ENCODE results near the gene FN1. TPM values are rescaled to one million over a fixed set of nuclear protein-coding genes. Genes with fewer than 3 reads are reported as not detected.

FN1 gene
- total RNA-seq, 1 experiment from 2014 or later = 564 TPM

DNA sequence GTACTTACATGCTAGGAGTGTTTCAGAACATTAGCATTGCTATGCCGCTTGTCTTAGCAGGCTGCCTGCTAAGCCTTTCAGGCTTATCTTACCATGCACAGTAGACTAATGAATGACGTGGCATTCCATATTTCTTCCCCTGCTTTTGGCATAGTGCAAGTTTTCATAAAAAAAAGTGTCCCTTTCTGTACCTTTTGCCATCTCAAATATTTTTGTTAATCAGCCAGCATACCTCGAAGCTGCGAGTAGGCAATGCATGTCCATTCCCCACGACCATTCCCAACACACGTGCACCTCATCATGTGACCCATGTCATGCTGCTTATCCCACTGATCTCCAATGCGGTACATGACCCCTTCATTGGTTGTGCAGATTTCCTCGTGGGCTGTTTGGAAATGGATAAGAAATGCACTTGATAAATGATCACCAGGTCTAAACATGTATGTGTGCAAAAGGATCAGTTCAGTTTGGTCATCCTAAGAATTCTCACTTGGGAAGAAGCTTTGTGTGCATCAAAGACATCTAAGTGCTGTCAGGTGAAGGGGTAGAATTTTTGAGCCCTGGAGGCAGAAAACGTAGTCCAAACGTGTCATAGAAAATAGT, 13.9 kb downstream of the FN1 start:
- intact Hi-C loops (cut with micrococcal nuclease) = no loop called here
- no peaks in the 10 kb centered on the region for H3K27me3 Mint-ChIP-seq (ENCODE audit: insufficient read depth, unreplicated experiment)
- H3K4me3 Mint-ChIP-seq (ENCODE audit: unreplicated experiment) = no peak overlapping the region
- no peak for DNase-seq (ENCODE audit: unreplicated experiment)
- TF ChIP-seq, protein P1, sequence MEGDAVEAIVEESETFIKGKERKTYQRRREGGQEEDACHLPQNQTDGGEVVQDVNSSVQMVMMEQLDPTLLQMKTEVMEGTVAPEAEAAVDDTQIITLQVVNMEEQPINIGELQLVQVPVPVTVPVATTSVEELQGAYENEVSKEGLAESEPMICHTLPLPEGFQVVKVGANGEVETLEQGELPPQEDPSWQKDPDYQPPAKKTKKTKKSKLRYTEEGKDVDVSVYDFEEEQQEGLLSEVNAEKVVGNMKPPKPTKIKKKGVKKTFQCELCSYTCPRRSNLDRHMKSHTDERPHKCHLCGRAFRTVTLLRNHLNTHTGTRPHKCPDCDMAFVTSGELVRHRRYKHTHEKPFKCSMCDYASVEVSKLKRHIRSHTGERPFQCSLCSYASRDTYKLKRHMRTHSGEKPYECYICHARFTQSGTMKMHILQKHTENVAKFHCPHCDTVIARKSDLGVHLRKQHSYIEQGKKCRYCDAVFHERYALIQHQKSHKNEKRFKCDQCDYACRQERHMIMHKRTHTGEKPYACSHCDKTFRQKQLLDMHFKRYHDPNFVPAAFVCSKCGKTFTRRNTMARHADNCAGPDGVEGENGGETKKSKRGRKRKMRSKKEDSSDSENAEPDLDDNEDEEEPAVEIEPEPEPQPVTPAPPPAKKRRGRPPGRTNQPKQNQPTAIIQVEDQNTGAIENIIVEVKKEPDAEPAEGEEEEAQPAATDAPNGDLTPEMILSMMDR (IDR thresholded peaks at IDR 0.05; ENCODE audit: unreplicated experiment) = no peak
- H3K4me1 Mint-ChIP-seq (ENCODE audit: insufficient read depth, unreplicated experiment) = peaks cover 6% of the 10 kb centered on the region
- POLR2A ChIA-PET = interaction anchor here (0.8 to 1.0 kb wide), 3 partner anchors 9 to 31 kb away, joined by 3 read pairs; no protein-coding TSS in a partner anchor
- CTCF ChIA-PET = no interaction called here
- peaks cover 42% of the 10 kb centered on the region for H3K36me3 Mint-ChIP-seq (ENCODE audit: insufficient read depth, unreplicated experiment)
- no peaks in the 10 kb centered on the region for H3K9me3 Mint-ChIP-seq (ENCODE audit: unreplicated experiment)
- no TSS peak for BruUV-seq (replicated peaks)
- H3K27ac Mint-ChIP-seq (ENCODE audit: low read depth, unreplicated experiment) = no peak overlapping the region

DNA sequence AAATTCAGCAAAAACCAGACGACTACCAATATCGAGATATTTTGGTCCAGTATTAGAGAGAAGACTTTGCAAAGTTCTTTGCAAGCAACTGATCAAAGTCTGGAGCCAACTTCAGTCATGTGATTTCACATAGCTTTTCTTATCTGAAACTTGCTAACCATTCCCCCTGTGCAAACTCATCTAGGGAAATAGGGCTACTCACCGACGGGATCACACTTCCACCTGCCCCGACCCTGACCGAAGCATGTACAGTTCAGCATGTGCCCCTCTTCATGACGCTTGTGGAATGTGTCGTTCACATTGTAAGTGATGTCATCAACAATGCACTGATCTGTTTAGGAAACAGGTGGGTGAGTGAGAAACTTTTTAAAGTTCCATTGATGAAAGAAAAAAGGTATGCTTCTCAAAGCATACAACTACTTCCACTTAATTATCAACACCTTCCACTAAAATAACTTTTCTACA, 15.4 kb downstream of the FN1 start:
- Mint-ChIP-seq H3K27me3 (ENCODE audit: insufficient read depth, unreplicated experiment) (no peaks in the 10 kb centered on the region), H3K9me3 (ENCODE audit: unreplicated experiment) (no peaks in the 10 kb centered on the region), H3K4me1 (ENCODE audit: insufficient read depth, unreplicated experiment) (peaks cover 6% of the 10 kb centered on the region), H3K4me3 (ENCODE audit: unreplicated experiment) (no peak overlapping the region), H3K27ac (ENCODE audit: low read depth, unreplicated experiment) (peak overlapping the region; percentile 1), H3K36me3 (ENCODE audit: insufficient read depth, unreplicated experiment) (peaks cover 42% of the 10 kb centered on the region)
- ChIA-PET CTCF (interaction anchor here (0.6 kb wide), 3 partner anchors 11 to 487 kb away, joined by 3 read pairs; no protein-coding TSS in a partner anchor), POLR2A (interaction anchor here (0.6 to 0.7 kb wide), 2 partner anchors 31 to 221 kb away, joined by 3 read pairs; no protein-coding TSS in a partner anchor)
- TF ChIP-seq, protein P1 (IDR thresholded peaks at IDR 0.05; ENCODE audit: unreplicated experiment) = no peak
- intact Hi-C loops (cut with micrococcal nuclease) = no loop called here
- no peak for DNase-seq (ENCODE audit: unreplicated experiment)
- BruUV-seq (replicated peaks) = no TSS peak

GRCh38 chr2:215419769-215420470, 15.9 kb downstream of the FN1 start:
- Mint-ChIP-seq H3K36me3 (ENCODE audit: insufficient read depth, unreplicated experiment) (peaks cover 36% of the 10 kb centered on the region), H3K27me3 (ENCODE audit: insufficient read depth, unreplicated experiment) (no peaks in the 10 kb centered on the region), H3K4me1 (ENCODE audit: insufficient read depth, unreplicated experiment) (peaks cover 6% of the 10 kb centered on the region), H3K9me3 (ENCODE audit: unreplicated experiment) (no peaks in the 10 kb centered on the region), H3K27ac (ENCODE audit: low read depth, unreplicated experiment) (peak overlapping the region; percentile 1), H3K4me3 (ENCODE audit: unreplicated experiment) (no peak overlapping the region)
- intact Hi-C loops (cut with micrococcal nuclease) = no loop called here
- no TSS peak for BruUV-seq (replicated peaks)
- CTCF ChIA-PET = interaction anchor here (0.6 kb wide), 3 partner anchors 11 to 488 kb away, joined by 3 read pairs; no protein-coding TSS in a partner anchor
- DNase-seq (ENCODE audit: unreplicated experiment) = no peak
- POLR2A ChIA-PET = interaction anchor here (0.6 to 0.7 kb wide), 3 partner anchors 31 to 221 kb away, joined by 3 read pairs; no protein-coding TSS in a partner anchor
- TF ChIP-seq, protein P1 (IDR thresholded peaks at IDR 0.05; ENCODE audit: unreplicated experiment) = no peak

- TF ChIP-seq, protein P1 (IDR thresholded peaks at IDR 0.05; ENCODE audit: unreplicated experiment) = no peak
- intact Hi-C loops (cut with micrococcal nuclease) = no loop called here
- H3K27ac Mint-ChIP-seq (ENCODE audit: low read depth, unreplicated experiment) = no peak overlapping the region
- peaks cover 29% of the 10 kb centered on the region for H3K36me3 Mint-ChIP-seq (ENCODE audit: insufficient read depth, unreplicated experiment)
- no peaks in the 10 kb centered on the region for H3K27me3 Mint-ChIP-seq (ENCODE audit: insufficient read depth, unreplicated experiment)
- DNase-seq (ENCODE audit: unreplicated experiment) = no peak
- no peak overlapping the region for H3K4me3 Mint-ChIP-seq (ENCODE audit: unreplicated experiment)
- no TSS peak for BruUV-seq (replicated peaks)
- POLR2A ChIA-PET = interaction anchor here (0.6 to 1.0 kb wide), 2 partner anchors 12 to 30 kb away, joined by 3 to 4 read pairs; no protein-coding TSS in a partner anchor
- no peaks in the 10 kb centered on the region for H3K9me3 Mint-ChIP-seq (ENCODE audit: unreplicated experiment)
- peaks cover 6% of the 10 kb centered on the region for H3K4me1 Mint-ChIP-seq (ENCODE audit: insufficient read depth, unreplicated experiment)
- CTCF ChIA-PET = interaction anchor here (0.6 to 1.8 kb wide), 4 partner anchors 9 to 512 kb away, joined by 3 to 4 read pairs (median 3); no protein-coding TSS in a partner anchor
These were observed 16.8 kb downstream of the FN1 start for GRCh38 chr2:215419113-215419512.
